DMS114 treated with DMSO at 0.1 percent for 48 hours (cell line): ENCODE measurements around the gene PPP2R3B.

Experiments
- DNase-seq: peaks from one replicate; lab custom pipeline; 2025; ENCODE audit not compliant: unreplicated experiment; lab: John Stamatoyannopoulos, UW

Gene PPP2R3B

DNA sequence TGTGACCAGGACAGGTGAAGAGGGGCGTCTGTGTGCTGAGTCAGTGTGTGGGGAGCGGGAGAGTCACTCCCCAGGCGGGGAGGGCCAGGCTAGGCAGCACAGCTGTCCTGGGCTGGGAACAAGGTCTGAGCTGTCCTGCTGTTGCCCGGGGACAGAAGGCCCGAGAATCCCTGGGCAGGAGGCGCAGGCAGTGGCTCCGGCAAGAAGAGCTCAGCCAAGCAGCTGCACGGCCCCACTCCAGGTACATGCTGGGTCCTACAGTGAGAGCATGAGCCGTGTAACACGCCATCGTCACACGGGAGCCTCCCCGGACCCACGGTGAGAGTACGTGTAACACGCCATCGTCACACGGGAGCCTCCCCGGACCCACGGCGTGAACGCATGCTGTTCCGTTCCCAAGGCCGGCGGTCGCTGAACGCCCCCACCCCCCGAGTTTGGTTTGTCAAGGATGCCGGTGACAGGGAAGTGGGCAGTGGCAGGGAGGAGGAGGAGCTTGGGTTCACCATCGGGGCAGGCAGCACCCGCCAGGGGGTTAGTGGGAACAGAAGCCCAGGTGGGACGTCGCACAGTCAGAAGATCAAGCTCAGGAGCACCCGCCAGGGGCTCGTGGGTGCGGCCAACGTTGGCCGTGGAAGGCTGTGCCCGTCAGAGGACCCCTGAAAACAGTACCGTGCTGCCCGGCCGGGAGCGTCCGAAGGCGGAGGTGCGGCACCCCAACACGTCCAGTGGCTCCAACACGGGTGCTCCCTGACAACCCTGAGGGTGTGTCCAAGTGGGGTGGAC lies 15.6 kb downstream of the PPP2R3B start:
- no peak for DNase-seq

DNA sequence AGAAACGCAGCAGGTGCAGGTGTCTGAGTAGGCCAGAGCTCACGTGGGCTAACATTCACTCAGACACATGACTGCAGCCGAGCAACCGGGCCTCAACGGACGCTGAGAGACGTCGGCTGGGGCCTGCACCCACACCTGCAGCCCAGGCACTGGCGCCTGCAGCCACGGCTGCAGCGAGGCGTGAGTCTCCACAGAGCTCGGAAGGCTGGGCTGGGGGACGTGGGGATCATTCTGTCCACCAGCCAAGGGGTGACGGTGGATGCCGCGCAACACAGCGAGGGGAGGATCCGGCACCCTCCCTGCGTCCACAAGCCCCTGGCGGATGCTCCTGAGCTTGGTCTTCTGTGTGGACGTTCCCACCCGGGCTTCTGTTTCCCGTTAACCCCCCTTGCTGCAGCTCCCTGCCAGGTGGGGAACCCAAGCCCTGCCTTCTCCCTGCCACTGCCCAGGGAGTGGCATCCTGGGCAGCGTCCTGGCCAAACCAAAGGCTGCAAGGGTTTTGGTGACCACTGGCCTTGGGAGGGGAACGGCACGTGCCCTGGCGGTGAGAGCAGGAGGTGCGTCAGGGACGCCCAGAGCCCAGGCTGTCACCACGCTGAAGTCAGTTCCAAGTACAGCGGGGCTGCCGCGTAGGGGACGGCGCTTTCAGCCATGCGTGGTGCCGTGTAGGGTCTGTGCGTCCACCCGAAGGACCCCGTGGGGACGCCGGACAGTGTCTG lies 16.3 kb downstream of the PPP2R3B start:
- DNase-seq, result no peak

DNA sequence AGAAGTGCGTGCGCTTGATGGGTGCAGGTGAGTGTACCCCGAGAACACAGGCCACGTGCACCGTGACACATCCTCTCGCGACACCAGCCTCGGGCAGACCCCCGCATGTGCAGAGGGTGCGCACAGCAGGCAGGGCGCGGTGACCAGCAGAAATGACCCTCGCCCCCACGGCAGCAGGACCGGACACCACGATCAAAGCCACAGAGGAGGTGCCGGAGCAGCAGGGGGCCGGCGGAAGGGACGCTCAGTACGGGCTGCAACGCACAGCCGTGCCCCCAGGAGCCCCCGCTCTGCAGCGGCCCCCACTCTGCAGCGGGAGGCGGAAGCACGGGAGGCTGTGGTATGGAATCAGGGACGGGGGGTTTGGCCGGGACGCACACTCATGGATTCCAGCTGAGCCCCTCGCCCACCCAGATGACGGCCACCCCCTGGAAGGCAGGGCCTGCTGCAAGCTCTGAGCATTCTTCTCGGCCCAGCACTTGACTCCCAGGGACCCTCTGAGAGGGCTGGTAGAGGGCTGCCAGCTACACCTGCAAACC lies 17.1 kb downstream of the PPP2R3B start:
- DNase-seq, result no peak

DNA sequence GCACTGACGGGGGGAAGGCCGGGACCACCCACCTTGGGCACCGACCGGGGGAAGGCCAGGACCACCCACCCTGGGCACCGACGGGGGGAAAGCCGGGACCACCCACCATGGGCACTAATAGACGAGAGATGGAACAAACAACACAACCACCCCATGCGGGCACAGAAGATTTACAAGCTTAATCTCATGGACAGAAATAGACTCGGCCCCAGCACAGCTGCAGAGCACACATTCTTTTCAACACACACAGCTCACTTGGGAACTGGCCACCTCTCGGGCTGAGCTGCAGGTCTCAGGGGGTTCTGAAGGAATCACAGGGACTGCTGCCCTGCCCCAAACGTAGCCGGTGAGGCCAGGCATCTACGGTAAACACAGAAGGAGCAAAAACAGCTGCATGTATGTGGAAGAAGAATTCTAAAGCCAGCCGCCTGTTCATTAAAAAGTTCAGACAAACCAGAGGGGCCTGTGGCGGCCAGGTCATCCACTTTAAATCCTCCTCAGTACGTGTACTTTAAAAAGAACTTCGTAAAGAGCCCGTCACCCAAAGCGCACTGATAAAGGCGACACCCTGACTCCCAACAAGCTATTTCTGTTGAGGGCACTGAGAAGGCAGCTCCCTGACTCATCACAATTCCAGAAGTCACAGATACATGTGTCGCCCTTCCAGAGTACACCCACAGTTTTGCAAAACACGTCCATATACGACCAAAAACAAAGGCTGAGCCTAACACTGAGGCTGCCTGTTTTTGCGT lies 17.7 kb downstream of the PPP2R3B start:
- no peak for DNase-seq

DNA sequence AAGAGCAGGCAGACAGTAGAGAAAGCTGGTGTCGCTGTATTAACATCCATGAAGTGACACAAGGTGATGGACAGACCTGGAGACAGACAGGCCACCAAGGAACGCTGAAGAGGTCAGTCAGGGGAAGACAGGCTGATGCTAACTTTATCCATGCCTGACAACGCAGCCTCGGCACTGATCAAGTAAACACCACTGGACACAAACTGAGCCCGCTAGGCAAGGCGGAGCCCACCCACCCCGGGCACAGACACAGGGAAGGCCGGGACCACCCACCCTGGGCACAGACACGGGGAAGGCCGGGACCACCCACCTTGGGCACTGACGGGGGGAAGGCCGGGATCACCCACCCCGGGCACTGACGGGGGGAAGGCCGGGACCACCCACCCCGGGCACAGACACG lies 18.8 kb downstream of the PPP2R3B start:
- no peak for DNase-seq

DNA sequence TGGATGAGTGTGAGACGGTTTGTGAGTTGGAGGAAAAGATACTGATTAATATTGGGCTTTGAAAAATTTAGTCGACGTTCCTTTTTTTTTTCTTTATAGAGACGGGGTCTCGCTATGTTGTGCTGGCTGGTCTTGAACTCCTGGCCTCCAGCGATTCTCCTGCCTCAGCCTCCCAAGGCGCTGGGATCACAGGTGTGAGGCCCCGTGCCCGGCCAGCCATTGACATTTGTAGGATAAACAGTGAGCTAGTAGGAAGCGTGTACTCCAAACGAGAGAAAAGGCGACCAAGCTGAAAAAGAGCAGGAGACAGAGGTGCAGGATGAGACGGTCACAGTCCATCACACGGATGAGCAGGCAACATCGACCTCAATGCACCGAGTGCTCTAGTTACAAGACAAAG lies 19.4 kb downstream of the PPP2R3B start:
- no peak for DNase-seq

DNA sequence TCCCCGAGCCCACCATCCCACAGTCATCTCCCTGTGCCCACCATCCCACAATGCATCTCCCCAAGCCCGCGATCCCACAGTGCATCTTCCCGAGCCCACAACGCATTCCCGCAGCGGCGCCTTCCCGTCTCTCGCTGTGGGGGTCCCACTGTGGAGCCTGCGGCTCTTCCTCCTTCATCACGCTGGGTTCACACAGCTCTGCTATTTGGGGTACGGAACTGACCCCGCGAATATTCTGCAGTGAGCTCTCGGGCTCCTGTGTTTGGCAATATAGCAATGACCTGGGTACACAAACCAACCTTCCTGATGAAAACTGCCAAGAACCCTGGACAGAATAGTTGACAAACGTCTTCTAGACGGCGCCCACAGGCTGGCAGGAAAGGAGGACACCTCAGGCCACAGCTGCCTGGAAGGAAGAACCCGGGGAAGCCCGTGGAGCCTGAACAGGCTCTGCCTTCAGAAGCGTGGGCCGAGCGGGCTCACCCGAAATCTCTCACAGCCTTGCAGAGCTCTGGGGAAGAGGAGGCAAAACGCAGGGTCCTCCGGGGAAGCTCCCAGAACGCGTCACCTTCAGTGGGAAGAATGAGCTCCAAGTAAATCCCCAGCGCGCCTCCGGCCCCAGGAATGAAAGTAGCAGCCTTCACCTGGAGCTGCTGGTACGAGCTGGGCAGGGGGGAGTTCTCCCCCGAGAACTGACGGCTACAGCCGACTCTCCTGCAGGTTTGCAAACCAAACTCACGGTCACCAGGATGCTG lies 22.9 kb downstream of the PPP2R3B start:
- DNase-seq, result no peak

DNA sequence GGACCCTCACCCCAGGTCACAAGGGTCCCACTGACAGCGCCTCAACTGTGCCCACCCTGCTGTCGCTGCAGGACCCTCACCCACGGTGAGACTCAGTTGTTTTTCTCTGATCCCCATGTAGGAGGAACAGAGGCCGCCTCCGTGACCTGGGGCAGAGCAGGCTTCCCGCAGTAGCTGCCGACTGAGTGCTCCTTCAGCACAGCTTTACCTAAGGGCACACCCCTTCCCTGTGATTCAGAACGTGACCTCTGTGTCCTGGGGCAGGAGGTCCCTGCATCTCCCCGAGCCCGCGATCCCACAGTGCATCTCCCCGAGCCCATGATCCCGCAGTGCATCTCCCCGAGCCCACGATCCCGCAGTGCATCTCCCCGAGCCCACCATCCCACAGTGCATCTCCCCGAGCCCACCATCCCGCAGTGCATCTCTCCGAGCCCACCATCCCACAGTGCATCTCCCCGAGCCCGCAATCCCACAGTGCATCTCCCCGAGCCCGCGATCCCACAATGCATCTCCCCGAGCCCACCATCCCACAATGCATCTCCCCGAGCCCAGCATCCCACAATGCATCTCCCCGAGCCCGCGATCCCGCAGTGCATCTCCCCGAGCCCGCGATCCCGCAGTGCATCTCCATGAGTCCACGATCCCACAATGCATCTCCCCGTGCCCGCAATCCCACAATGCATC lies 23.6 kb downstream of the PPP2R3B start:
- no peak for DNase-seq

DNA sequence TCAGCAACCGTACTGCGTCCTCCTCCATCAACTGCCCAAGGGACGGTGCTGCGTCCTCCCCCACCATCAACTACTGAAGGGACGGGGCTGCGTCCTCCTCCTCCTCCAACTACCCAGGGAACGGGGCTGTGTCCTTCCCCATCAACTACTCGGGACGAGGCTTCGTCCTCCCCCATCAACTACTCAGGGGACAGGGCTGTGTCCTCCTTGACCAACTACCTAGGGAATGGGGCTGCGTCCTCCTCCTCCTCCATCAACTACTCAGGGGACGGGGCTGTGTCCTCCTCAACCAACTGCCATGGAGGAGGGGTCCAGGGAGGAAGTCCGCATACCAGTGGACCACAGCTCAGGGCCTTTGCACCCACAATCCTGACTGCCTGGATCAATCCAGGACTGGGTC lies 24.4 kb downstream of the PPP2R3B start:
- DNase-seq, result no peak

DNA sequence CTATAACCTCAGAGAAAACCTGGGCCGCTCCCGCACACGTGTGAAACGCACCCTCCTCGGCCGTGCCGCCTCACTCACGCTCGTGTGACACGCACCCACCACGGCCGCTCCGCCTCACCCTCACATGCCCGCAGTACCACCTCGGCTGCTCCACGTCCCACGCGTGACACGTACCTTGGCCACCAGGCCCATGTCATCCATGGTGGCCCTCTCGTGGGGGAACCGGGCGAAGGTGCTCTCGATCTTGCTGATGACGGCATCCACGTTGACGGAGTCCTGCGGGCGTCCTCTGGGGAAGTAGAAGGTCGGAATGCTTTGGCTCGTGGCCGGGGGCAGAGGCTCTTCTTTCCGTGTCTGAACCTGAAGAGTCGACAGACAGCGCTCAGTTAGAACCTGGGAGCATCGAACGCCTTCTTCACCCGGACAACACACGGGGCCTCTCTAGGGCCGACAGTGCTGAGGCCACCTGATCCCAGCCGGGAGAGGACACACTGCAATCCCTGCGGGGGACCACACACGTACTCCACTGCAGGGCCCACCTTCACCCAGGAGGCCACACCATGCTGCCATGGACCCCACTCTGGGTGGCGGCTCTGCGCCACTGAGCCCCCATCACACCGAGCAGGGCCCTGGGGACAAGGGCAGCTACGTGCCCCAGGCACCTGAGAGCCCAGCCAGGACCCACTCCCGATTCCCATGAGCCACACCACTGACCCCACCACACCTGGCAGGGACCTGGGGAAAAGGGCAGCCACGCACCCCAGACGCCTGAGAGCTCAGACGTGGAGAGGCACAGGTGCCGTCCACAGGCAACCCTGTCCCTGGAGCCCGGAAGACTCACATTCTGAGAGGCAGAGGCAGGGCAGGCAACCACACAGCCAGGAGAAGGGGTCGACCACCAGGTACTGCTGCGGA lies 25.2 kb downstream of the PPP2R3B start:
- DNase-seq, result no peak

DNA sequence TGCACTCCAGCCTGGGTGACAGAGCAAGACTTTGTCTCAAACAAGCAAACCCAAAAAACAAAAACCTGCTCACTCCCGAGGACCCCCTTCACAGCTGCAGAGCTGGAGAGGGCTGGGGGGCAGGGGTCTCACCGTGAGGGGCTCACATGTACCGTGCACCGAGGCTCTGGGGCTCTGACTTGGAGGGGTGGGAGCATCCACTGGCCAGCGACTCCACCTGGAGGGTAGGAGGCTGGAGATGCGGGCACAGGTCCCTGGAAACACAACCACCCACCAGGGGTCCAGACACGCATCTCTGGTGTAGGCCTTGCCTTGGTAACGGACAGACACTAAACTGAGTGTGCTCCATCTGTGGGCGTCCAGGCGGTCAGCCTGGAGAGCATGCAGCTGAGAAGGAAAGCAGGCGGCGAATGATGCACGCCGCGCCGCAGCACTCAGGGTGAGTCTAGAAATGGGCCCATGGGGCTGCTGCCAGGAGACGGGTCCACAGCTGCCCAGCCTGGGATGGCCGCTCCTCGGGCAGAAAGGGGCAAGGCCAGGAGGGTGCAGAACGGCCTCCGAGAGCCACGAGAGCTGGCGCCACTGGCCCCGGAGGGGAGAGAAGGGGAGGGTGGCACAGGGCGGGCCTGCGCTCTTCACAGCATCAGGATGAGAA lies 26.1 kb downstream of the PPP2R3B start:
- DNase-seq, result no peak

DNA sequence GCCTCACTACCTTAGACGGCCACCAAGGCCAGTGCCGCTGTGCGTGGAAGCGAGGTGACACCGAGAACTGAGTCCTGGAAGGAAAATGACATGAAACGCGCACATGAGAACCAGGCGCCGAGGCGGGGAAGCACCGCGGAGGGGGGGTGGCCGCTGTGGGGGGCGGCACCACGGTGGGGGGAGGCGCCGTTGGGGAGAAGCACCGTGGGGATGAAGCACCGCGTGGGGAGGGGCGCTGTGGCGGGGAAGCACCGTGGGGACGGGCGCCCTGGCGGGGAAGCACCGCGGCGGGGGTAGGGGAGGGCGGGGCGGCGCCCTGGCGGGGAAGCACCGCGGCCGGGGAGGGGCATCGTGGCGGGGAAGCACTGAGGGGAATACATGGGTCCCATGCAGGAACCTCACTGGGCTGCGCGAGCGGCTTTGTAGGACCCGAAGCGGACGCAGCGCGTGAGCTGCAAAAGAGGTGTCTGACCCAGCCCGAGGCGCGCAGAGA lies 28.0 kb downstream of the PPP2R3B start:
- no peak for DNase-seq

DNA sequence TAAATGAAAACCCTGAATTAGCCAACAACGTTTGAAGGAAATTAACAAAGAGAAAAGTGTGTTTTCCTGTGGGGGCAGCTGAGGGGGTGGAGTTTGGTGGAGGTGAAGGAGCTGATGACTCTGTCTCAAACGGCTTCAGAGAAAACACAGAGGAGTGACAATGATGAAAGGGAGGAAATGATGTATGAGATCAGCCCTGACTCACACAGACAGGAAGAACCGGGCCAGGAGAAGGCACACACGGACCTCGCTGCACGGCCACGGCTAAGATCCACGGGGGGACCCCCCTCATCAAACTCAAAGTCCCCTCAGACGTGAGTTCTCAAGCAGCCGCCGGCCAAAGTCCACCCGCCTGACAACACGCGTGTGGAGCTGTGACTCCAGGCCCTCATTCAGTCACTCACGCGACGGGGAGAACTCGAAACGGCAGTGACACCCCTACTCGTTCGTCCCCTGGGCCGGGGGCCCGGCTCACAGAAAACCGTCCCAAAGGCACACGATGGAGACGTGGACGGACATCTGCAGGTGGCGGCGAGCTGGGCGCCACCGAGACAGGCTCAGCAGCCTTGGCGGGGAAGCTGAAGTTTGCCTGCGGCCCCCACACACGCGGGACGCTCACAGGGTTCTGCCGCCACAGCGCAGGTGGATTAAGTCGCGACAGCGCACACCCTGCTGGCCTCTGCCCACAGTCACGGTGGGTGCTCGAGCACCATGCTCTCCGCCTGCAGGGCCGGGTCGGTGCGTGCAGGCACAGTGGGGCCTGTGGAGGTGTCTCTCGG lies 28.8 kb downstream of the PPP2R3B start:
- DNase-seq, result no peak

DNA sequence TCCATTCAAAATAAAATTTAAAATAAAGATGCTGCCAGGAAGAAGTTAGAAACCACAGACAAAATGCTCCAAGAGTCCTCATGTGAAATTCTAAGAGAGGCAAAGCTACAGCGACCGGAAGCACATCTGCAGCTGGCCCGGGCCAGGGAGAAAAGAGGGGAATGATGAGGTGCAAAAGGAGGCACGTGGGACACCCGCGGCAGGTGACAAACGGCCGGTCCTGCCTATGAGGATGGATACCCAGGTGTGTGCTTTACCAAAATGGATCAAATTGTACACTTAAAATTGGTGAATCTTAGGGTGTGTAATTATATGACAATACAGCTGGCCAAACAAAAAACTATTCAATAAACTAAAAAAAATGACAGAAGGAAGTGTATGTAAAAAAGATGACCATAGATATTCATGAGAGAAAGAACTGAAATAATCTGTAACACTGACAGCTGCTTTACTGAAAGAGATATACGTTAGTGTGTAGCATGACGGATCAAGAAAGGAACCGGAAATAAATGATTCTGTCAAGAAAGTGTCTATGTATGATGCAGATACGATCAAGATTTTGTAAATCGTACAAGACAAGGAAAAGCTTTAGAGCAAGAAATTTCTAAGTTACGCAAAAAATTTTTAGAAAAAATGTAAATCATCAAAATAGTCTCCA lies 29.5 kb downstream of the PPP2R3B start:
- no peak for DNase-seq

DNA sequence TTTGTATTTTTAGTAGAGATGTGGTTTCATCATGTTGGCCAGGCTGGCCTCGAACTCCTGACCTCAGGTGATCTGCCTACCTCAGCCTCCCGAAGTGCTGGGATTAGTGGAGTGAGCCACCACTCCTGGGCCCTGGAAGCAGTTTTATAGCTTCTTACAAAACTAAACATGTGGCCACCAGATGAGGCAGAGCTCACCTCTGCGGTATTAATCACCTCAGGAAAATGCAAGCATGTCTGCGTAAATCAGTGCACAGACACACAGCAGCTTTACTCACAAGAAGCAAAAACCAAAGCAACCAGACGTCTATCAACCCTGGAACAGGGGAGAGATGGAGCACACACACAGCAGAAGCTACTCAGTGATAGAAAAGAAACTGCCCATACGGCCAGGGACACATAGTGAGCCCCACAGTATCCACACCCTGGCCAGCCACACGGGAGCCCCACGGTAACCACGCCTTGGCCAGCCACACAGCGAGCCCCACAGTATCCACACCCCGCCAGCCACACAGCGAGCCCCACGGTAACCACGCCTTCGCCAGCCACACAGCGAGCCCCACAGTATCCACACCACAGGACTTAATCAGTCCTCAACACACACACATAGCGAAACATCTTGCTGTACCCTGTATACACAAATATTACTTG lies 30.2 kb downstream of the PPP2R3B start:
- no peak for DNase-seq

DNA sequence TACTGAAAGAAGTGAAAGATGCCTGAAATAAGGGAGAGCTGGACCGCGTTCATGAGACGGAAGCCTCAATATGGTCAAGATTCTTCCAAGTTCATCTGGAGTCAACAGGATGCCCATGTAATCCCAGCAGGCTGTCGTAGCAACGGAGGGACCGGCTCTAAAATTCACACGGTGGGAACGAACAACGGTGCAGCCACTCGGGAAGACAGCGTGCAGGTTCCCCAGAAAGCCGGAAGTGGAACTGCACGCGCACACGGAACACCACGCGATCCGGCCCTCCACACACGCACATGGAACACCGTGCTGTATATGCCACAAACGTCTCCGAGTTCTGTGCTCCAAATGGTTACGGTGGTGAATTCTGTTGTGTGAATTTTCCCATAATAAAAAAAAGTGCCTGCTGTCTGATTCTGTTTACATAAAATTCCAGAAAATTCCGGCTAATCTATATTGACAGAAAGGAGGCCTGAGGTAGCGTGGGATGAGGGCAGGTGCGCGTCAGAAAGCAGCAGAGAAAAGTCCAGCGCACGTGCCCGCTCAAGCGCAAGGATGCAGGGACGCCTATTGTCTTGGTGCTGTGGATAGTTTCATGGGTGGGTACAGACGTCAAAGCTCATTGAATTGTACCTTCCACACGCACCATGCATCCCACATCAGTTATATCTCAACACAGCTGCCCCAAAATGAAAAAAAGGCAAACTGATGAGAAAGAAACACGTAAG lies 31.2 kb downstream of the PPP2R3B start:
- no peak for DNase-seq
